Measurements from ENCODE around the gene SDF2. TPM values are rescaled to one million over a fixed set of nuclear protein-coding genes. Genes with fewer than 3 reads are reported as not detected.
A peak's percentile ranks its signal among the peaks of the same experiment; 100 is the strongest.

The SDF2 gene
- total and polyA plus RNA-seq, 9 of the 15 experiments (the other 6 are each of a cell fraction or from before 2014, with no cell fraction given), result 41.2 to 132 (median 65.6) TPM

DNA sequence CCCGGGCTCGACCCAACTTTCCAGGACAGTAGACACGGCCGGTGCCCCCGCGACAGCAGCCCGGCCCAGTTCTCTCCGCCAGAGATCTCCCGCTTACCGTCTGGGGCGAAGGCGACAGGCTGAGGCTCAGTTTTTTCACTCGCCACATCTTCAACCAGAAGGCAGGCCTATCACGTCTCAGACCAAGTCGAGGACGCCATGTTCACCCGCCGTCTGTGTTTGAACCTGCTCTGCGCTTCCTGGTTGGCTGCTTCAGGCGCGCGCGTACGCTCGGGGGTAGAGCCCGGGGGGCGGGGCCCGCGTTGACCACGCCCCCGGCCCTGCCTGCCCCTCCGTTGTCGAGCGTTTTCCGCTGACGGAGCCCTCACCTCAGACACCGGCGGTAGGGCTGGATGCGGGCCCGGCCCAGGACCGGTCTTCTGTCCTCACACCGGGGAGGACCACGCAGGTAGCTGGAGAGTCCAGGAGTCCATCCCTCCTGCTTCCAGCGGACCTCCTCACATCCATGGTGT lies 62.9 kb downstream of the SDF2 start, which contains the start of gene SPAG5 (continued):
- TF ChIP-seq, protein P1, sequence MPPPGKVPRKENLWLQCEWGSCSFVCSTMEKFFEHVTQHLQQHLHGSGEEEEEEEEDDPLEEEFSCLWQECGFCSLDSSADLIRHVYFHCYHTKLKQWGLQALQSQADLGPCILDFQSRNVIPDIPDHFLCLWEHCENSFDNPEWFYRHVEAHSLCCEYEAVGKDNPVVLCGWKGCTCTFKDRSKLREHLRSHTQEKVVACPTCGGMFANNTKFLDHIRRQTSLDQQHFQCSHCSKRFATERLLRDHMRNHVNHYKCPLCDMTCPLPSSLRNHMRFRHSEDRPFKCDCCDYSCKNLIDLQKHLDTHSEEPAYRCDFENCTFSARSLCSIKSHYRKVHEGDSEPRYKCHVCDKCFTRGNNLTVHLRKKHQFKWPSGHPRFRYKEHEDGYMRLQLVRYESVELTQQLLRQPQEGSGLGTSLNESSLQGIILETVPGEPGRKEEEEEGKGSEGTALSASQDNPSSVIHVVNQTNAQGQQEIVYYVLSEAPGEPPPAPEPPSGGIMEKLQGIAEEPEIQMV (tag; conservative IDR thresholded peaks at IDR 0.05; ENCODE audit: low read depth), result no peak
- TF ChIP-seq DDX20 (tag; IDR thresholded peaks at IDR 0.05; ENCODE audit: low read depth), result no peak
- TF ChIP-seq MTA2 (IDR thresholded peaks at IDR 0.05; ENCODE audit: low read depth), result no peak
- no peak for TF ChIP-seq BACH1 (tag; IDR thresholded peaks at IDR 0.05)
- no peak for TF ChIP-seq MCM7 (IDR thresholded peaks at IDR 0.05)
- TF ChIP-seq, protein P2, sequence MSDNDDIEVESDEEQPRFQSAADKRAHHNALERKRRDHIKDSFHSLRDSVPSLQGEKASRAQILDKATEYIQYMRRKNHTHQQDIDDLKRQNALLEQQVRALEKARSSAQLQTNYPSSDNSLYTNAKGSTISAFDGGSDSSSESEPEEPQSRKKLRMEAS (CRISPR knock-in tag; IDR thresholded peaks at IDR 0.05), result no peak
- TF ChIP-seq, protein P3, sequence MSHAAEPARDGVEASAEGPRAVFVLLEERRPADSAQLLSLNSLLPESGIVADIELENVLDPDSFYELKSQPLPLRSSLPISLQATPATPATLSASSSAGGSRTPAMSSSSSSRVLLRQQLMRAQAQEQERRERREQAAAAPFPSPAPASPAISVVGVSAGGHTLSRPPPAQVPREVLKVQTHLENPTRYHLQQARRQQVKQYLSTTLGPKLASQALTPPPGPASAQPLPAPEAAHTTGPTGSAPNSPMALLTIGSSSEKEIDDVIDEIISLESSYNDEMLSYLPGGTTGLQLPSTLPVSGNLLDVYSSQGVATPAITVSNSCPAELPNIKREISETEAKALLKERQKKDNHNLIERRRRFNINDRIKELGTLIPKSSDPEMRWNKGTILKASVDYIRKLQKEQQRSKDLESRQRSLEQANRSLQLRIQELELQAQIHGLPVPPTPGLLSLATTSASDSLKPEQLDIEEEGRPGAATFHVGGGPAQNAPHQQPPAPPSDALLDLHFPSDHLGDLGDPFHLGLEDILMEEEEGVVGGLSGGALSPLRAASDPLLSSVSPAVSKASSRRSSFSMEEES (CRISPR knock-in tag; IDR thresholded peaks at IDR 0.05), result no peak
- TF ChIP-seq, protein P4, sequence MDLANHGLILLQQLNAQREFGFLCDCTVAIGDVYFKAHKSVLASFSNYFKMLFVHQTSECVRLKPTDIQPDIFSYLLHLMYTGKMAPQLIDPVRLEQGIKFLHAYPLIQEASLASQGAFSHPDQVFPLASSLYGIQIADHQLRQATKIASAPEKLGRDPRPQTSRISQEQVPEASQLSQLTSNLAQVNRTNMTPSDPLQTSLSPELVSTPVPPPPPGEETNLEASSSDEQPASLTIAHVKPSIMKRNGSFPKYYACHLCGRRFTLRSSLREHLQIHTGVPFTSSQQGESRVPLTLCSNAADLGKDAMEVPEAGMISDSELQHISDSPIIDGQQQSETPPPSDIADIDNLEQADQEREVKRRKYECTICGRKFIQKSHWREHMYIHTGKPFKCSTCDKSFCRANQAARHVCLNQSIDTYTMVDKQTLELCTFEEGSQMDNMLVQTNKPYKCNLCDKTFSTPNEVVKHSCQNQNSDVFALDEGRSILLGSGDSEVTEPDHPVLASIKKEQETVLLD (IDR thresholded peaks at IDR 0.05), result peak; percentile 16; the same call in 1 of the 2 replicates
- peak; percentile 82; the same call in 1 of the 2 replicates for TF ChIP-seq GTF2E2 (tag; IDR thresholded peaks at IDR 0.05)
- TF ChIP-seq TAF1 (IDR thresholded peaks at IDR 0.05; ENCODE audit: control insufficient read depth, extremely low read depth, insufficient read depth, low read length, severe bottlenecking), result peak; percentile 91
- no peak for TF ChIP-seq CBFB (CRISPR knock-in tag; IDR thresholded peaks at IDR 0.05)
- no peak for TF ChIP-seq ZC3H11A (IDR thresholded peaks at IDR 0.05; ENCODE audit: low read depth, low read length)
- TF ChIP-seq EWSR1 (IDR thresholded peaks at IDR 0.05; ENCODE audit: borderline replicate concordance, low read depth, partially characterized antibody), result no peak
- TF ChIP-seq SMAD4 (CRISPR knock-in tag; conservative IDR thresholded peaks at IDR 0.05), result no peak; the same call in none of the 2 replicates
- TF ChIP-seq, protein P5, sequence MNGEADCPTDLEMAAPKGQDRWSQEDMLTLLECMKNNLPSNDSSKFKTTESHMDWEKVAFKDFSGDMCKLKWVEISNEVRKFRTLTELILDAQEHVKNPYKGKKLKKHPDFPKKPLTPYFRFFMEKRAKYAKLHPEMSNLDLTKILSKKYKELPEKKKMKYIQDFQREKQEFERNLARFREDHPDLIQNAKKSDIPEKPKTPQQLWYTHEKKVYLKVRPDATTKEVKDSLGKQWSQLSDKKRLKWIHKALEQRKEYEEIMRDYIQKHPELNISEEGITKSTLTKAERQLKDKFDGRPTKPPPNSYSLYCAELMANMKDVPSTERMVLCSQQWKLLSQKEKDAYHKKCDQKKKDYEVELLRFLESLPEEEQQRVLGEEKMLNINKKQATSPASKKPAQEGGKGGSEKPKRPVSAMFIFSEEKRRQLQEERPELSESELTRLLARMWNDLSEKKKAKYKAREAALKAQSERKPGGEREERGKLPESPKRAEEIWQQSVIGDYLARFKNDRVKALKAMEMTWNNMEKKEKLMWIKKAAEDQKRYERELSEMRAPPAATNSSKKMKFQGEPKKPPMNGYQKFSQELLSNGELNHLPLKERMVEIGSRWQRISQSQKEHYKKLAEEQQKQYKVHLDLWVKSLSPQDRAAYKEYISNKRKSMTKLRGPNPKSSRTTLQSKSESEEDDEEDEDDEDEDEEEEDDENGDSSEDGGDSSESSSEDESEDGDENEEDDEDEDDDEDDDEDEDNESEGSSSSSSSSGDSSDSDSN (IDR thresholded peaks at IDR 0.05; ENCODE audit: borderline replicate concordance in 1 of 2, low read depth in 2 of 2, low read length in 2 of 2), result peak; percentile 81 to 96; a peak in 3 of 4 replicates
- TF ChIP-seq MIER1 (IDR thresholded peaks at IDR 0.05; ENCODE audit: low read depth), result no peak
- 0 out of 2 replicates have a peak, but pooled peaks have one; percentile 44 for TF ChIP-seq NCOA6 (IDR thresholded peaks at IDR 0.05)
- no peak for TF ChIP-seq CBX8 (IDR thresholded peaks at IDR 0.05; ENCODE audit: borderline replicate concordance, extremely low read depth, low read depth, low read length, poor library complexity, severe bottlenecking)
